SK-N-SH (cell line): ENCODE measurements around the gene SNRK. TPM values are rescaled to one million over a fixed set of nuclear protein-coding genes. Genes with fewer than 3 reads are reported as not detected.

Source experiments
- CTCF ChIA-PET: fragments of 300-600, 350-600 bp; formaldehyde crosslinking; extraction: SDS; loops from one replicate; lab custom pipeline; 2021; lab: Yijun Ruan, JAX
- POLR2A ChIA-PET: fragments of 350-600 bp; sonication (Branson Sonifier 250); formaldehyde crosslinking; extraction: SDS; loops from one replicate; lab custom pipeline; 2020; ENCODE audit warnings: antibody characterized with exemption, inconsistent platforms; lab: Yijun Ruan, JAX
- DNase-seq: peaks from one replicate; pipeline ENCODE4 v3.0.0; 2012
- H2AFZ ChIP-seq: fragments of 200-600 bp; sonication (generic); 2 replicates; pipeline ENCODE4 v1.8.1; 2016; ENCODE audit warnings: antibody characterized with exemption, mild to moderate bottlenecking, low read depth
- H3F3A ChIP-seq: fragments of 200-600 bp; sonication (generic); replicated peaks from 2 replicates; pipeline ENCODE3; 2016; ENCODE audit warnings: antibody characterized with exemption, mild to moderate bottlenecking; ENCODE audit not compliant: insufficient read depth
- H3K27ac ChIP-seq, 2 experiments: fragments of 200-500 bp in 1 of 2; fragments of 200-600 bp in 1 of 2; sonication (Bioruptor generic) in 1 of 2; sonication (generic), shearing (Covaris generic) in 1 of 2; 2 replicates each; pipeline versions ENCODE4 v1.5.1 to v1.6.1; 2014 to 2016; ENCODE audit warnings: low read depth in 2 of 2, inconsistent platforms in 1 of 2, low read length in 1 of 2, mild to moderate bottlenecking in 1 of 2, mixed read lengths in 1 of 2
- H3K27me3 ChIP-seq: fragments of 200-600 bp; sonication (generic), shearing (Covaris generic); 2 replicates; pipeline ENCODE4 v1.6.1; 2016; ENCODE audit warnings: mixed run types; ENCODE audit not compliant: insufficient read depth
- H3K36me3 ChIP-seq, 2 experiments: fragments of 200-500 bp in 1 of 2; fragments of 200-600 bp in 1 of 2; sonication (Bioruptor generic) in 1 of 2; sonication (generic) in 1 of 2; replicated peaks in 1 of 2; 2 replicates each; pipeline versions ENCODE3 to v1.5.1; 2014 to 2016; ENCODE audit warnings: low read length in 1 of 2, mild to moderate bottlenecking in 1 of 2; ENCODE audit not compliant: insufficient read depth in 2 of 2, control insufficient read depth in 1 of 2
- H3K4me1 ChIP-seq, 2 experiments: fragments of 200-500 bp in 1 of 2; fragments of 200-600 bp in 1 of 2; sonication (Bioruptor generic) in 1 of 2; sonication (generic), shearing (Covaris generic) in 1 of 2; 2 replicates each; pipeline versions ENCODE4 v1.5.1 to v1.6.1; 2014 to 2016; ENCODE audit warnings: low read depth in 1 of 2, low read length in 1 of 2, mixed run types in 1 of 2; ENCODE audit not compliant: insufficient read depth in 2 of 2, control insufficient read depth in 1 of 2
- H3K4me2 ChIP-seq: fragments of 200-600 bp; sonication (generic), shearing (Covaris generic); 2 replicates; pipeline ENCODE4 v1.6.1; 2017; ENCODE audit warnings: mixed run types
- H3K4me3 ChIP-seq, 2 experiments: fragments of 200-500 bp in 1 of 2; fragments of 200-600 bp in 1 of 2; sonication (Bioruptor generic) in 1 of 2; sonication (generic), shearing (Covaris generic) in 1 of 2; 2 replicates each; pipeline versions ENCODE4 v1.5.1 to v1.8.1; 2014 to 2016; ENCODE audit warnings: low read depth in 2 of 2, inconsistent platforms in 1 of 2, low read length in 1 of 2, mild to moderate bottlenecking in 1 of 2, mixed read lengths in 1 of 2, moderate library complexity in 1 of 2
- H3K79me2 ChIP-seq: fragments of 200-600 bp; sonication (generic); 2 replicates; pipeline ENCODE4 v1.8.1; 2017; ENCODE audit warnings: mild to moderate bottlenecking; ENCODE audit not compliant: insufficient read depth
- H3K9ac ChIP-seq: fragments of 200-600 bp; sonication (generic); 2 replicates; pipeline ENCODE4 v1.6.1; 2017; ENCODE audit warnings: mixed run types
- H3K9me2 ChIP-seq: fragments of 200-600 bp; sonication (generic); 2 replicates; pipeline ENCODE4 v1.6.1; 2017; ENCODE audit warnings: mixed run types
- H3K9me3 ChIP-seq: fragments of 200-600 bp; sonication (generic); 2 replicates; pipeline ENCODE4 v1.6.1; 2017; ENCODE audit warnings: mixed run types, mild to moderate bottlenecking, moderate library complexity
- H4K20me1 ChIP-seq: fragments of 200-600 bp; sonication (generic); 2 replicates; pipeline ENCODE4 v1.6.1; 2017; ENCODE audit warnings: mild to moderate bottlenecking, mixed run types; ENCODE audit not compliant: insufficient read depth
- EP300 ChIP-seq, 2 experiments: IDR thresholded peaks; 2 replicates each; pipeline versions ENCODE4 v1.4.0 to v1.6.1; 2012; ENCODE audit warnings: borderline replicate concordance in 1 of 2, low read depth in 1 of 2, low read length in 1 of 2
- FOXJ3 ChIP-seq: sonication (generic); formaldehyde crosslinking; IDR thresholded peaks from 2 replicates; pipeline ENCODE4 v1.5.1; 2020; ENCODE audit warnings: mild to moderate bottlenecking, missing genetic modification reagents
- FOXM1 ChIP-seq: IDR thresholded peaks from 2 replicates; pipeline ENCODE4 v1.4.0; 2012; ENCODE audit warnings: low read depth, mild to moderate bottlenecking
- GATA2 ChIP-seq: sonication (generic); formaldehyde crosslinking; IDR thresholded peaks from 2 replicates; pipeline ENCODE4 v1.5.0; 2020; ENCODE audit warnings: mild to moderate bottlenecking, missing genetic modification reagents
- MEF2A ChIP-seq: IDR thresholded peaks from 2 replicates; pipeline ENCODE4 v1.4.0; 2012; ENCODE audit warnings: low read depth, borderline replicate concordance
- SMC3 ChIP-seq: IDR thresholded peaks from 2 replicates; pipeline ENCODE4 v1.6.1; 2012; ENCODE audit warnings: low read depth, low read length, improper control_type of control experiment
- WGBS: methylation state at CpG from one replicate; pipeline ENCODE4 v1.1.6; 2017; ENCODE audit warnings: low lambda C conversion rate; 5-methylcytosine and 5-hydroxymethylcytosine counted together
- polyA plus RNA-seq, 3 experiments: library from polyadenylated mRNA; depleted of rRNA; stranded (reverse); fragments of >200 nt; gene quantifications; 2 replicates each; pipeline ENCODE4 v1.2.3, GENCODE V29; 2012
- TF ChIP-seq, protein P1 (sequence below): IDR thresholded peaks from 2 replicates; pipeline ENCODE4 v1.4.0; 2012; ENCODE audit warnings: low read depth, borderline replicate concordance
- TF ChIP-seq, protein P2 (sequence below): fragments of 150-350 bp; IDR thresholded peaks from 2 replicates; pipeline ENCODE4 v1.6.1; 2016; ENCODE audit warnings: mild to moderate bottlenecking, low read depth, low read length

SNRK gene
- polyA plus RNA-seq, 1 of the 3 experiments (the other 2 are of a cell fraction): 3.6 TPM

DNA sequence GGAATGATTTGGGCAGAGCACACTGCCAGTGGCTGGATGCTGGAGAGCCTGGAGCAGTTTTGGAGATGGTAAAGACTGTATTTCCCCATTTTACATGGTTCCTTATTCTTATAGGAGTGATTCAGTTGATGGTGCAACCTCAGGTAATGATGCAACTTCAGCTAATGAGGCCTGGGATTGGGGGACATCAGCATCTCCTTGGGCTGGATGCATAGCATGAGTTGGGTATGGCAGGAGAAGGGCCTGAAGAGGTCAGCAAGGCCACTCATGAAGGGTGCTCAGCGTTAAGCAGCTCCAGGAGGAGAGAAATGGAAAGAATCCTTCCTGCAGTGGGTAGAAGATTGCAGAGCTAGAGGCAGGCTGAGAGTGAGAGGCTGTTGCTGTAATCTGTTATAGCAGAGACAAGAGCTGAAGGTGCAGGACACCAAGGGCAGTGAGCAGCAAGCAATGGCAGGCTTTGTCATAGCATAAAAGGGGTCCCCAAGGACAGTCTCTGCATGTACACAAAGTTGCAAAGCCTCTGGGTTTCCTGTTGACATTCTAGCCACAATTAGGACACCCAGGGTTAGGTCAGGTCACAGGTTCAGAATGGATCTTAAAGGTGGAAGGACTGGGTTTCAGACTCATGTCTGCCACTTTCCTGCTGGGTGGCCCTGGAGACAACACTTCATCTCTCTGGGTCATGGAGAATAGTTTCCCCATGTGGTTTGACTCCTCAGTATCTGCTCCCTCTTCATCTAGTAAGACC, 29.5 kb upstream of the SNRK start:
- no peak overlapping the region for H3K4me3 ChIP-seq
- no peaks in the 10 kb centered on the region for H3K36me3 ChIP-seq
- no peaks in the 10 kb centered on the region for H3K79me2 ChIP-seq
- POLR2A ChIA-PET: no interaction called here
- CTCF ChIA-PET: interaction anchor here (0.9 kb wide), 1 partner anchor 9 kb away, joined by 3 read pairs; no protein-coding TSS in a partner anchor
- no peak for DNase-seq
- WGBS: 0% methylated on average over 1 of the region's 1 CpG
- H3K4me2 ChIP-seq: no peak overlapping the region
- no peaks in the 10 kb centered on the region for H3K9me2 ChIP-seq
- H3F3A ChIP-seq: no peaks in the 10 kb centered on the region
- H3K27me3 ChIP-seq: no peaks in the 10 kb centered on the region; the same call in 1 of the 2 replicates
- TF ChIP-seq SMC3 (no peak), GATA2 (CRISPR knock-in tag) (no peak), EP300 (IDR thresholded peaks at IDR 0.05; ENCODE audit: borderline replicate concordance in 1 of 2, low read depth in 1 of 2, low read length in 1 of 2) (no peak)
- TF ChIP-seq, protein P1, sequence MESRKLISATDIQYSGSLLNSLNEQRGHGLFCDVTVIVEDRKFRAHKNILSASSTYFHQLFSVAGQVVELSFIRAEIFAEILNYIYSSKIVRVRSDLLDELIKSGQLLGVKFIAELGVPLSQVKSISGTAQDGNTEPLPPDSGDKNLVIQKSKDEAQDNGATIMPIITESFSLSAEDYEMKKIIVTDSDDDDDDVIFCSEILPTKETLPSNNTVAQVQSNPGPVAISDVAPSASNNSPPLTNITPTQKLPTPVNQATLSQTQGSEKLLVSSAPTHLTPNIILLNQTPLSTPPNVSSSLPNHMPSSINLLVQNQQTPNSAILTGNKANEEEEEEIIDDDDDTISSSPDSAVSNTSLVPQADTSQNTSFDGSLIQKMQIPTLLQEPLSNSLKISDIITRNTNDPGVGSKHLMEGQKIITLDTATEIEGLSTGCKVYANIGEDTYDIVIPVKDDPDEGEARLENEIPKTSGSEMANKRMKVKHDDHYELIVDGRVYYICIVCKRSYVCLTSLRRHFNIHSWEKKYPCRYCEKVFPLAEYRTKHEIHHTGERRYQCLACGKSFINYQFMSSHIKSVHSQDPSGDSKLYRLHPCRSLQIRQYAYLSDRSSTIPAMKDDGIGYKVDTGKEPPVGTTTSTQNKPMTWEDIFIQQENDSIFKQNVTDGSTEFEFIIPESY: no peak
- H4K20me1 ChIP-seq: no peaks in the 10 kb centered on the region
- H3K9ac ChIP-seq: no peak overlapping the region
- H3K4me1 ChIP-seq: no peaks in the 10 kb centered on the region
- H3K27ac ChIP-seq: no peak overlapping the region
- no peaks in the 10 kb centered on the region for H3K9me3 ChIP-seq
- no peak overlapping the region for H2AFZ ChIP-seq

DNA sequence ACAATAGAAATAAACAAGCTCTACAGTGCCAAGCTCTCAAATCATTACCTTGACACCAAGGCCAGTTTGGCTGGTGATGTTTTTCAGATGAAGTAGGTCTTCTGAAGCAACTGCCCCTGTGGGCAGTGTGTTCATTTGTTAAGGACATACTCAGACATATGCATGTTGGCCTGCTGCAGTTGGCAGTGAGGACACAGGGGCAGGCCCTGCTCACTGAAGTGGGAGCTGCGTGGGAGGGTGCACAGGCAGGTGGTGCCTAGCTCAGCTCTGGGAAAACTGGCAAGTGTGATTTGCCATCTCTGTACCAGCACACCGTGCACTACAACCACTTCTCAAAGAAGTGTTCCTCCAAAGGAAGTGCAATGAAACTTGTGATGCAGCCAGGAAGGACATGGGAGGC, 28.5 kb upstream of the SNRK start:
- Histone ChIP-seq H3F3A (no peaks in the 10 kb centered on the region), H2AFZ (no peak overlapping the region), H3K79me2 (no peaks in the 10 kb centered on the region), H3K9ac (no peak overlapping the region), H4K20me1 (no peaks in the 10 kb centered on the region), H3K27me3 (no peaks in the 10 kb centered on the region; the same call in 1 of the 2 replicates), H3K4me1 (no peaks in the 10 kb centered on the region), H3K9me2 (no peaks in the 10 kb centered on the region), H3K27ac (no peak overlapping the region), H3K4me3 (no peak overlapping the region), H3K36me3 (no peaks in the 10 kb centered on the region), H3K9me3 (no peaks in the 10 kb centered on the region), H3K4me2 (no peak overlapping the region)
- ChIA-PET POLR2A (no interaction called here), CTCF (no interaction called here)
- WGBS: 36% methylated on average over 2 of the region's 2 CpGs
- TF ChIP-seq FOXM1 (no peak), FOXJ3 (CRISPR knock-in tag) (no peak), MEF2A (no peak)
- TF ChIP-seq, protein P2, sequence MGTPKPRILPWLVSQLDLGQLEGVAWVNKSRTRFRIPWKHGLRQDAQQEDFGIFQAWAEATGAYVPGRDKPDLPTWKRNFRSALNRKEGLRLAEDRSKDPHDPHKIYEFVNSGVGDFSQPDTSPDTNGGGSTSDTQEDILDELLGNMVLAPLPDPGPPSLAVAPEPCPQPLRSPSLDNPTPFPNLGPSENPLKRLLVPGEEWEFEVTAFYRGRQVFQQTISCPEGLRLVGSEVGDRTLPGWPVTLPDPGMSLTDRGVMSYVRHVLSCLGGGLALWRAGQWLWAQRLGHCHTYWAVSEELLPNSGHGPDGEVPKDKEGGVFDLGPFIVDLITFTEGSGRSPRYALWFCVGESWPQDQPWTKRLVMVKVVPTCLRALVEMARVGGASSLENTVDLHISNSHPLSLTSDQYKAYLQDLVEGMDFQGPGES: no peak
- DNase-seq: no peak
